Neuronal stem cell (in vitro differentiated cells): ENCODE data around the gene TCP11L1.
"Not testable (repeated sequence)": the region's sequence is repeated elsewhere in the genome, so short reads cannot be mapped to it uniquely, and the experiment has no call there.

ENCODE experiments used
- DNase-seq: peaks from one replicate; pipeline ENCODE4 v3.0.0-alpha.2; 2013; ENCODE audit warnings: low spot score
- H2AFZ ChIP-seq: one replicate; pipeline ENCODE4 v1.6.1; 2013; ENCODE audit warnings: mild to moderate bottlenecking, low read length, inconsistent platforms
- H2AK5ac ChIP-seq: 2 replicates; pipeline ENCODE4 v1.6.1; 2013; ENCODE audit warnings: low read depth, mild to moderate bottlenecking, inconsistent platforms, low read length, moderate library complexity, mixed read lengths
- H2BK120ac ChIP-seq: 2 replicates; pipeline ENCODE4 v1.6.1; 2013; ENCODE audit warnings: low read depth, mild to moderate bottlenecking, inconsistent platforms, low read length, moderate library complexity, mixed read lengths
- H2BK12ac ChIP-seq: one replicate; pipeline ENCODE4 v1.6.1; 2013; ENCODE audit warnings: low read length, inconsistent platforms
- H2BK15ac ChIP-seq: 2 replicates; pipeline ENCODE4 v1.6.1; 2013; ENCODE audit warnings: mild to moderate bottlenecking, low read length, inconsistent platforms, mixed read lengths
- H2BK5ac ChIP-seq: one replicate; pipeline ENCODE4 v1.6.1; 2013; ENCODE audit warnings: inconsistent platforms, mild to moderate bottlenecking, low read length, moderate library complexity
- H3K14ac ChIP-seq: one replicate; pipeline ENCODE4 v1.6.1; 2013; ENCODE audit warnings: low read length, inconsistent platforms
- H3K18ac ChIP-seq: 2 replicates; pipeline ENCODE4 v1.6.1; 2013; ENCODE audit warnings: low read length, inconsistent platforms
- H3K23ac ChIP-seq: 2 replicates; pipeline ENCODE4 v1.6.1; 2013; ENCODE audit warnings: low read depth, mild to moderate bottlenecking, mixed read lengths, low read length, inconsistent platforms; ENCODE audit not compliant: poor library complexity
- H3K27ac ChIP-seq: replicated peaks from 3 replicates; pipeline ENCODE4 v1.5.1; 2013; ENCODE audit warnings: low read length, inconsistent platforms
- H3K27me3 ChIP-seq, 3 experiments: 2 replicates each; pipeline ENCODE4 v1.6.1; 2013; ENCODE audit warnings: low read length in 3 of 3, mild to moderate bottlenecking in 2 of 3, inconsistent platforms in 1 of 3, low read depth in 1 of 3, mixed read lengths in 1 of 3, moderate library complexity in 1 of 3; ENCODE audit not compliant: control insufficient read depth in 3 of 3, insufficient read depth in 3 of 3
- H3K36me3 ChIP-seq, 2 donors: replicated peaks in 1 of 2; 2 replicates each; pipeline ENCODE4 v1.6.1; 2013; ENCODE audit warnings: low read length in 2 of 2; ENCODE audit not compliant: control insufficient read depth in 2 of 2, insufficient read depth in 2 of 2
- H3K4ac ChIP-seq: 2 replicates; pipeline ENCODE4 v1.6.1; 2013; ENCODE audit warnings: inconsistent platforms, mild to moderate bottlenecking, low read length, moderate library complexity
- H3K4me1 ChIP-seq, 2 donors: 1 replicate in 1 of 2; 2 replicates in 1 of 2; pipeline ENCODE4 v1.6.1; 2013; ENCODE audit warnings: low read length in 2 of 2, low read depth in 1 of 2; ENCODE audit not compliant: control insufficient read depth in 2 of 2, insufficient read depth in 1 of 2
- H3K4me2 ChIP-seq: one replicate; pipeline ENCODE4 v1.6.1; 2013; ENCODE audit warnings: mild to moderate bottlenecking, low read length, inconsistent platforms; ENCODE audit not compliant: insufficient read depth, poor library complexity, severe bottlenecking
- H3K4me3 ChIP-seq, 2 donors: 2 replicates each; pipeline ENCODE4 v1.5.1; 2013; ENCODE audit warnings: low read length in 2 of 2, mild to moderate bottlenecking in 2 of 2, inconsistent platforms in 1 of 2, moderate library complexity in 1 of 2
- H3K79me1 ChIP-seq: one replicate; pipeline ENCODE4 v1.6.1; 2013; ENCODE audit warnings: low read depth, mild to moderate bottlenecking, inconsistent platforms, low read length, moderate library complexity
- H3K9ac ChIP-seq: one replicate; pipeline ENCODE4 v1.6.1; 2013; ENCODE audit warnings: mild to moderate bottlenecking, low read depth, low read length, inconsistent platforms; ENCODE audit not compliant: poor library complexity
- H3K9me3 ChIP-seq, 2 donors: replicated peaks in 1 of 2; 2 replicates each; pipeline versions ENCODE3 to v1.6.1; 2013; ENCODE audit warnings: low read length in 2 of 2, mild to moderate bottlenecking in 2 of 2, inconsistent platforms in 1 of 2, low read depth in 1 of 2, mixed read lengths in 1 of 2, moderate library complexity in 1 of 2; ENCODE audit not compliant: control insufficient read depth in 2 of 2, insufficient read depth in 1 of 2
- H4K8ac ChIP-seq: one replicate; pipeline ENCODE4 v1.6.1; 2013; ENCODE audit warnings: low read depth, mild to moderate bottlenecking, inconsistent platforms, low read length, moderate library complexity
- H4K91ac ChIP-seq: one replicate; pipeline ENCODE4 v1.6.1; 2013; ENCODE audit warnings: low read length, low read depth, mild to moderate bottlenecking, inconsistent platforms; ENCODE audit not compliant: poor library complexity
- whole genome bisulfite sequencing, 2 donors: extraction: QIAGEN DNeasy Blood & Tissue Kit; methylation state at CpG; one replicate each; pipeline ENCODE4 v1.1.7; 2013; ENCODE audit warnings: missing lambda C conversion rate in 2 of 2, mixed read lengths in 1 of 2; ENCODE audit not compliant: insufficient read length in 2 of 2, insufficient replicate concordance in 1 of 2; ENCODE audit errors: extremely low coverage in 2 of 2; 5-methylcytosine and 5-hydroxymethylcytosine counted together

Gene TCP11L1

GRCh38 chr11:33045551-33046255 lies 6.3 kb downstream of the TCP11L1 start:
- no peak overlapping the region for H3K23ac ChIP-seq
- H2AK5ac ChIP-seq, result no peak overlapping the region
- no peak overlapping the region for H2AFZ ChIP-seq
- no peak overlapping the region for H4K91ac ChIP-seq
- H3K4me1 ChIP-seq, result peaks cover 0 to under 1% of the 10 kb centered on the region in 2 donors
- peaks cover 0 to 14% of the 10 kb centered on the region in 2 donors for H3K9me3 ChIP-seq
- no peaks in the 10 kb centered on the region for H3K27me3 ChIP-seq
- H3K14ac ChIP-seq, result no peak overlapping the region
- H3K4me2 ChIP-seq, result no peak overlapping the region
- H3K18ac ChIP-seq, result no peak overlapping the region
- H2BK5ac ChIP-seq, result no peak overlapping the region
- no peaks in the 10 kb centered on the region for H3K79me1 ChIP-seq
- H3K4ac ChIP-seq, result no peak overlapping the region
- no peak overlapping the region for H2BK120ac ChIP-seq
- H3K4me3 ChIP-seq, result no peak overlapping the region
- H2BK12ac ChIP-seq, result no peak overlapping the region
- peaks cover 0 to 58% of the 10 kb centered on the region in 2 donors for H3K36me3 ChIP-seq
- no peak overlapping the region for H3K9ac ChIP-seq
- DNase-seq, result no peak
- H2BK15ac ChIP-seq, result no peak overlapping the region
- no peak overlapping the region for H4K8ac ChIP-seq
- no peak overlapping the region for H3K27ac ChIP-seq
- WGBS, 2 donors, result no CpG with 5 or more reads among the region's 8 CpGs

GRCh38 chr11:33048701-33049100 lies 9.3 kb downstream of the TCP11L1 start:
- H3K9ac ChIP-seq, H3K4me2 ChIP-seq, H2BK120ac ChIP-seq, H3K4ac ChIP-seq, H2BK15ac ChIP-seq, H3K27ac ChIP-seq, DNase-seq, H3K4me3 ChIP-seq, H3K23ac ChIP-seq, H2BK5ac ChIP-seq, H3K4me1 ChIP-seq, H3K27me3 ChIP-seq, H2AK5ac ChIP-seq, H3K79me1 ChIP-seq, H4K8ac ChIP-seq, H2AFZ ChIP-seq, H3K14ac ChIP-seq, H3K18ac ChIP-seq, H4K91ac ChIP-seq, H2BK12ac ChIP-seq: not testable (repeated sequence)
- H3K36me3 ChIP-seq, result peaks cover 0 to 61% of the 10 kb centered on the region in 2 donors
- no CpG with 5 or more reads among the region's 6 CpGs for WGBS, 2 donors
- H3K9me3 ChIP-seq, result peaks cover 0 to 14% of the 10 kb centered on the region in 2 donors

- not testable (repeated sequence) for H2BK12ac ChIP-seq, H4K8ac ChIP-seq, H2BK5ac ChIP-seq, H3K23ac ChIP-seq, H4K91ac ChIP-seq, H3K18ac ChIP-seq, H3K27me3 ChIP-seq, DNase-seq, H3K9ac ChIP-seq, H3K4me1 ChIP-seq, H3K4me3 ChIP-seq, H2BK15ac ChIP-seq, H3K14ac ChIP-seq, H3K4ac ChIP-seq, H2BK120ac ChIP-seq, H2AFZ ChIP-seq, H3K27ac ChIP-seq, H3K4me2 ChIP-seq, H3K79me1 ChIP-seq, H2AK5ac ChIP-seq
- peaks cover 0 to 10% of the 10 kb centered on the region in 2 donors for H3K9me3 ChIP-seq
- WGBS, 2 donors, result no CpG with 5 or more reads among the region's 3 CpGs
- peaks cover 0 to 61% of the 10 kb centered on the region in 2 donors for H3K36me3 ChIP-seq
These were observed 10.4 kb downstream of the TCP11L1 start for GRCh38 chr11:33049565-33050408.

GRCh38 chr11:33052231-33052630 lies 12.9 kb downstream of the TCP11L1 start:
- peaks cover 2 to 54% of the 10 kb centered on the region in 2 donors for H3K36me3 ChIP-seq
- H3K23ac ChIP-seq, result no peak overlapping the region
- H4K91ac ChIP-seq, result no peak overlapping the region
- H3K14ac ChIP-seq, result no peak overlapping the region
- no peaks in the 10 kb centered on the region for H3K9me3 ChIP-seq
- no peak overlapping the region for H3K9ac ChIP-seq
- H2BK5ac ChIP-seq, result no peak overlapping the region
- no peak overlapping the region for H3K27ac ChIP-seq
- H2BK12ac ChIP-seq, result no peak overlapping the region
- H3K79me1 ChIP-seq, result no peaks in the 10 kb centered on the region
- no peak overlapping the region for H2BK120ac ChIP-seq
- H2AK5ac ChIP-seq, result no peak overlapping the region
- H2AFZ ChIP-seq, result no peak overlapping the region
- no peaks in the 10 kb centered on the region for H3K27me3 ChIP-seq
- H3K4me2 ChIP-seq, result no peak overlapping the region
- no peaks in the 10 kb centered on the region for H3K4me1 ChIP-seq
- H3K4me3 ChIP-seq, result no peak overlapping the region
- no peak for DNase-seq
- no peak overlapping the region for H2BK15ac ChIP-seq
- no peak overlapping the region for H4K8ac ChIP-seq
- no peak overlapping the region for H3K18ac ChIP-seq
- no peak overlapping the region for H3K4ac ChIP-seq
- no CpG with 5 or more reads among the region's 2 CpGs for WGBS, 2 donors
